ENCODE data around the gene KCNT2.
"Not testable (repeated sequence)": the region's sequence is repeated elsewhere in the genome, so short reads cannot be mapped to it uniquely, and the experiment has no call there.

Gene KCNT2

DNA sequence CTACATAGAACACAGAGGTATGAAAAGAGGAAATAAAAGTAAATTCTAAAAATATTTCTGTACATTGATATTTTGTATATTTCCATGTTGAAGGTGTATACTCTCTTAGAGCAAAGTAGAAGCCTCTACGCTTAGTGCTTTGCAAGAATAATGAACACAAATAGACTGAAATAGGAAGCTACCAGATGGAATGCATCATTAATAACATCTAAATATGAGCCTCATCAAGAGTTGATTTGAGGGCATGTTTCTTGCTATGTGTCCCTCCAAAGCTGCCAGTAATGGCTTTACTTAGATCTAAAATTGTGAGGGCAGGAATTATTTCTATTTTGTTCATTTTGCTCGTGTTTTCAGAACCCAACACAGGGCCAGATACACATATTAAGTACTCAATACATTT is 94.4 kb downstream of the KCNT2 start:
- no peak for DNase-seq (ENCODE audit: low spot score)

DNA sequence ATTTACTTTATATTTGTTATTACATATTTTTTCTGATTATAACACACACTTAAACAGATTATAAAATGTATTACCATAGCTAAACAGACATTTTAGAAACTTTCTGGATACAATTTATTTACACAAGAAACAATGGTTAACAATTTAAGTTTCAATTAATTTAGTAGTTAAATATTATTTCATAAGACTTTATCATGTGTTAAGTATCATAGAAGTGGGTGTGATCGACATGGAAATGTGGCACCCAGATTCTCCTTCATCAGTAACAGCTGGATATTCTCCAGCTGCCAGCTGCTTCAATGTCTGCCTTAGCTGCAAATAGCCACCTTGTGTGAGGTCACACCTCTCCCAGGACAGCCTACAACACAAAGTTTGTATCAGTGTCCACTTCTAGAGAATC is 97.8 kb downstream of the KCNT2 start:
- no peak for DNase-seq (ENCODE audit: low spot score)

DNA sequence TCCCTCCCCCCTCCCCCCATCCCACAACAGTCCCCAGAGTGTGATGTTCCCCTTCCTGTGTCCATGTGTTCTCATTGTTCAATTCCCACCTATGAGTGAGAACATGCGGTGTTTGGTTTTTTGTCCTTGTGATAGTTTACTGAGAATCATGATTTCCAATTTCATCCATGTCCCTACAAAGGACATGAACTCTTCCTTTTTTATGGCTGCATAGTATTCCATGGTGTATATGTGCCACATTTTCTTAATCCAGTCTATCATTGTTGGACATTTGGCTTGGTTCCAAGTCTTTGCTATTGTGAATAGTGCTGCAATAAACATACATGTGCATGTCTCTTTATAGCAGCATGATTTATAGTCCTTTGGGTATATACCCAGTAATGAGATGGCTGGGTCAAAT is 104.0 kb downstream of the KCNT2 start:
- not testable (repeated sequence) for DNase-seq (ENCODE audit: low spot score)

DNA sequence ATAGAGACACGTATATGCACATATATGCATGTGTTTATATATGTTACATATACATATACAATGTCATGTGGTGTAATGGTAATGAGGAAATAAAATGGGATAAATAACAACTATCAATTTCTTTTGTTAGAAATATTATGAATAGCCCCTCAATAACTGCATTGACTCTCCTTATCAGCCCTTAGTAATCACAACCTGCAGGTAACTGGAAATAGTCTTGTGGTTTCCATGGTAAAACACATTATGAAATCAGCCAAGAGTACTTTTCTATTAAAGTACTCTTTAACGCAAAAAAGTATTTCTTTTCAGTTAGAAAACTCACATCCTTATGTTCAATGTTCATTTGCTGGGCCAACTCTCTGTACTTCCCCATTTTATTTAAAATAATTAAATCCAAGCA is 105.8 kb downstream of the KCNT2 start:
- DNase-seq (ENCODE audit: low spot score) = no peak

- DNase-seq (ENCODE audit: low spot score) = no peak
Measured at GRCh38 chr1:196501760-196502428, 106.3 kb downstream of the KCNT2 start.

- DNase-seq (ENCODE audit: low spot score) = no peak
Measured at GRCh38 chr1:196497817-196498216, 110.4 kb downstream of the KCNT2 start.

GRCh38 chr1:196494766-196495165 is 113.5 kb downstream of the KCNT2 start:
- DNase-seq (ENCODE audit: low spot score) = no peak

DNA sequence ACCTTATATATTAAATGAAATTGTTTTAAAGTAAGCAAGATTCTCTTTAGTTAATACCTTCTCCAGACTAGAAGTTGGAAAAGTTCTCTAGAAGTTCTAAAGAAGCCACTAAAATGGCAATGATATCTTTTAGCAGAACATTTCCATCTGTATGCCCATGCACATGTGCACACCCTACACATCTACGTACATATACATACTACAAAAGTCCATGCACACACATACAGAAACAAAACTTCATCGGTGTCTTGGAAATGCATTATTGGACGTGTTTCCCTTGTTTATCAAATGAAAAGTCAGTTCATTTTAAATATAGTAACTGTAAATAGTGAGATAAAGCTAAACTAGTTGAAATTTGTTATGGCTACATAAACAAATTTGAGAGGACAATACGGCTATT is 114.4 kb downstream of the KCNT2 start:
- no peak for DNase-seq (ENCODE audit: low spot score)

GRCh38 chr1:196488579-196488978 is 119.7 kb downstream of the KCNT2 start:
- DNase-seq (ENCODE audit: low spot score) = no peak

- no peak for DNase-seq (ENCODE audit: low spot score)
Measured at GRCh38 chr1:196486346-196486745, 121.9 kb downstream of the KCNT2 start.

- DNase-seq (ENCODE audit: low spot score) = no peak
Measured at GRCh38 chr1:196481616-196482015, 126.6 kb downstream of the KCNT2 start.

DNA sequence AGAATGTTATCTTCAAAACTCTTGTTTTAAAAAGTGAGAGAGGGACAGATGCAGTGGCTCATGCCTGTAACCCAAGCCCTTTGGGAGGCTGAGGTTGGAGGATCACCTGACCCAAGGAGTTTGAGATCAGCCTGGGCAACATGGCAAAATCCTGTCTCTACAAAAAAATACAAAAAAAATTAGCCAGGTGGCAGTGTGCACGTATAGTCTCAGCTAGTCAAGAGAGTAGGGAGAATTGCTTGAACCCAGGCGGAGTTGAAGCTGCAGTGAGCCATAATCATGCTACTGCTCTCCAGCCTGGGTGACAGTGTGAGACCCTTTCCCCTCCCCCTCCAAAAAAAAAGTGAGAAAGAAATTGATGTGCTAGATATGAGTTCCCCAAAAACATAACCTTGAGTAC is 131.0 kb downstream of the KCNT2 start:
- DNase-seq (ENCODE audit: low spot score) = no peak

DNA sequence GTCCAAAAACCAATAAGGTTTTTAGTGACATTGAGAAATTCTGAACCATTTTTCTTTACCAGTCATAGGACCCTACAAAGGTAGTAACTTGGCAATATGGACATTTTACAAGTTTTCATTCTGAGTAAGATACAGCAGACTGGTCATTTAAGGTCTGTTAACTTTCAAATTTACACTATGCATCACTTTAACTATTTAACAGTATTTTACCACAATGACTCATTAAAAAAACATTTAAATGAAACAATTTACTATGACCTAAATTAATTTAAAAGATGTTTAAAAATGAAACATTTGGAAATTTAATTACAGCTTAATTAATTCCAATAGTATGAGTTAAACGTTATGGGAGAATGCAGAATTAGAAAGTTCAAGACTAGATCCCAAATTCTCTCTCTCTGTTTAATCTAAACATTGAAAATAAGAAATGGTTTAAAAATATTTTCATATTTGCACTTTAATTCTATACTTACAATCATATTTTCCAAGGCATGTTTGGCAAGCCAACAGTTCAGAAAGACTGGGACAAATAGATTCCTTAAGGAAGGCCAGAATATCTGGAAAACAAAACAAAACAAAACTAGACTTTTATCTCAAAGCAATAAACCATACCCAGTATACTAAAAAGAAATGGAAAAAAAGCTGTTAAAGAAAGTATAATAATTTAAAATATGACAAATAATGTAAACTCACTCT is 140.9 kb downstream of the KCNT2 start:
- DNase-seq (ENCODE audit: low spot score) = no peak

GRCh38 chr1:196466654-196467053 is 141.6 kb downstream of the KCNT2 start:
- no peak for DNase-seq (ENCODE audit: low spot score)

DNA sequence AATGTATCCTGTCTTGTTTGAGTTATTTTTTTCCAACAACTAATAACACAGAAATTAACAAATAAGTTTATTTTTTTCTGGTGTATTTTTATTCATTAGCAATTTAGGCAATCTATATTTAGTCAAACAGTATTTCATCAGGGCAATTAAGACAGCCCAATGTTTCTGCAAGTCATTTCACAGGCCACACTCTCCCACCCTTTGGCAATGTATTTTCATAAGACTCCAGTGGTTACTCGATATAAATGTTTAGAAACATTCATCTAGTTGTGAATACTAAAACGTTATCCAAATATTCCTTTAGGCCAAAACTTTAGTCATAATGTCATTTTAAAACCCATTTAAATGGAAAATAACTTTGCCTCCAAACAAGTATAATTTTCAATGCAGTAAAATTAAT is 142.1 kb downstream of the KCNT2 start:
- no peak for DNase-seq (ENCODE audit: low spot score)

DNA sequence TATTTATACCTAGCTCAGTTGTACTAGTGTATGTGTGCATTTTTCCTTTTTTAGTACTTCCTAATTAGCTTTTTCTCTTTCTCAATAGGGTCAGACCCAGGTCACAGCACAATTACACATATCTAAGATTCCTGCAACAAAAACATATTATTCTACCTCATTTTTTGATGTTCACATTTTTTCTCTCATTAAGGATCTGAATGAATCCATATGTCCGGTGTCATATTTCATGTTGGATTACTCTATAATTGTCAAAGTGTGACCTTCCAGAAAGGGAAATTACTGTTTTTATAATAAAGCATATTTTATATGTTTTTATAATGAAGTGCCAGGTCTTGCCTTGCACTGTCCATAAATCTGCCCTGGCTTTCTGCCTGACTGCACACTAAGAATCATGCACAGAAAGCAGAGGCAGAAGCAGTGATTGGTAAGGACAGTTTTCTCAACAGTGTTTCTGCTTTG is 143.7 kb downstream of the KCNT2 start:
- DNase-seq (ENCODE audit: low spot score) = no peak

GRCh38 chr1:196462086-196462485 is 146.2 kb downstream of the KCNT2 start:
- no peak for DNase-seq (ENCODE audit: low spot score)

DNA sequence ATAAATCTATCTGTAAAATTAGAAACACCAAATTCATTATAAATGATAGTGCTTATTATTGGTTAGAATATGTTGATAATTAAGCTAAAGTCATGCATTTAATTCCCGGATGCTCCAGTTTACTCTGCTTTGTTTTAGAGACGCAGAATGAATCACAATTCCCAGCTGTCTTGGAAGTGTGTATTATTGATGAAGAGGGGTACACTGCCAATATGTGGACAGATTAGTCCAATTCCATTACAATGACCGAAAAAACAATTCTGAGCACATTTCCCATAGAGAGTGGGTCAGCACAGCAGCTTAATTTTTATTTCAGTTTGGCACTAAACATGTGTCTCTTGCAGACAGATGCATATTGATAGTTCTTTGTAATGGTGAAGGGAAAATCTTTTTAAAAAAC is 146.7 kb downstream of the KCNT2 start:
- DNase-seq (ENCODE audit: low spot score) = no peak

GRCh38 chr1:196459383-196459782 is 148.9 kb downstream of the KCNT2 start:
- no peak for DNase-seq (ENCODE audit: low spot score)

DNA sequence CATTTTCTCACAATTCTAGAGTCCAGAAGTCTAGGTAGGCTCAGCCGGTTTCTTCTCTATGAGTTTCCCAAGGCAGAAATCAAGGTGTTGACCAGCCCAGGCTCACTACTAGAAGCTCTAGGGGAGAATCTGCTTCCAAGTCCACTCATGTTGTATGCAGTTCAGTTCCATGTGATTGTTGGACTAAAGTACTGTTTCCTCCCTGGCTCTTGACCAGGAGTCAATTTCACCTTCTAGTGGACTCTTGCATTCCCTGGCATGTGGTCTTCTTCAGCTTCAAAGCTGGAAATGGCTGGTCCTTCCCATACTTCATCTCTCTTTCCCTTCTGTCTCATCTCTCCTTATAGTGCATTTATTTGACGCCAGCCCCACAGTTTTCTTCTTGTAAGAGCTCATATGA is 153.4 kb downstream of the KCNT2 start:
- no peak for DNase-seq (ENCODE audit: low spot score)

GRCh38 chr1:196451103-196451502 is 157.1 kb downstream of the KCNT2 start:
- DNase-seq (ENCODE audit: low spot score) = no peak

DNA sequence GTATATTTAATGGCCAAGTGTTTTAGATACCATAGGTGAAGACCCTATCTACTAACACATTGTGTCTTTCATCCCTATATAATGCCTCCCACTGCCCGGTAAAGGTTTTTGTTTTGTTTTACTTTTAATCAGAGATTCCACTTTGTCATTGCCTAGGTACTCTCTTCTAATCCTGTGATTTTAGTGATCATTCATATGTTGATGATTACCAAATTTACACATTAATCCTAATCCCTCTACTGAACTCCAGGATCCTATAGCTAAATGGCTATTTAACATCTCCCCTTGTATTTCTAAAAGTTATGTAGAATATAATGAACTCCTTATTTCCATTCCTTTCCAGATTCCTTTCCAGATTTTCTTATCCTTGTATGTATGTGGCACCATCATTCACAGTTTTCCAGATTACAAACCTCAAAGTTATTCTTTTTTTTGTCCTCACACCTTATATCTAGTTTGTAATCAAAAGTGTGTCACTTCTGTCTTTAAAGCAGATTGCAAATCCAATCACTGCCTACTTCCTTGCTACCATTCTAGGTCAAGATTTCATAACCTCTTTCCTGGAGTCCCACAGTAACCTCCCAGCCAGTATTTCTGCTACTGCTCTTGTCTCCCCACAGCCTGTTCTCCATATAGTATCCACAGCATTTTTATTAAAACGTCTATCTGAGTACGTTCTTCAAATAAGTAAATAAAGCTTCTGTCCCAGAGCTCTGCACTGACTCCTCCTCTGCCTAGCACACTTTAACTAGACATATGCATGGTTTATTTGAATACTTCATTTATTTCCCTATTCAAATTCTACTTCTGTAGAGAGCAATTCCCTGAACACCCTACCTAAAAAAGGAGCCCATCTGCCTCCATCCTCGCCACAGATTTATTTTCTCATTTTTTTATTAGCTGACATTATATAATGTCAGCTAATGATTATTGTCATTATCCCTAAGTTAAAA is 157.8 kb downstream of the KCNT2 start:
- DNase-seq (ENCODE audit: low spot score) = no peak

- no peak for DNase-seq (ENCODE audit: low spot score)
Measured at GRCh38 chr1:196449460-196449859, 158.8 kb downstream of the KCNT2 start.

Data from CD4-positive, alpha-beta T cell treated with Interleukin-6 at 100 ng/mL for 8 hours (primary cell).